D341Med (cell line): ENCODE results near the gene CPPED1.
"Not testable (repeated sequence)": the region's sequence is repeated elsewhere in the genome, so short reads cannot be mapped to it uniquely, and the experiment has no call there.

ENCODE experiments used
- DNase-seq: peaks from one replicate; pipeline ENCODE4 v3.0.0; 2012; ENCODE audit warnings: low spot score

CPPED1 gene, protein sequence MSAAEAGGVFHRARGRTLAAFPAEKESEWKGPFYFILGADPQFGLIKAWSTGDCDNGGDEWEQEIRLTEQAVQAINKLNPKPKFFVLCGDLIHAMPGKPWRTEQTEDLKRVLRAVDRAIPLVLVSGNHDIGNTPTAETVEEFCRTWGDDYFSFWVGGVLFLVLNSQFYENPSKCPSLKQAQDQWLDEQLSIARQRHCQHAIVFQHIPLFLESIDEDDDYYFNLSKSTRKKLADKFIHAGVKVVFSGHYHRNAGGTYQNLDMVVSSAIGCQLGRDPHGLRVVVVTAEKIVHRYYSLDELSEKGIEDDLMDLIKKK

GRCh38 chr16:12803203-12804093, at the start of gene CPPED1:
CPPED1 (minus strand) TSS chr16:12803887; CDS start chr16:12803776, 111 bp downstream.
- DNase-seq, result peak; percentile 96

GRCh38 chr16:12850186-12850585, 46.5 kb upstream of the CPPED1 start:
- DNase-seq, result no peak

GRCh38 chr16:12846592-12846991, 42.9 kb upstream of the CPPED1 start:
- no peak for DNase-seq

GRCh38 chr16:12845282-12845681, 41.6 kb upstream of the CPPED1 start:
- DNase-seq, result no peak

- no peak for DNase-seq
Observed at GRCh38 chr16:12837756-12838155, 34.1 kb upstream of the CPPED1 start.

- DNase-seq, result no peak
Observed at GRCh38 chr16:12837291-12837690, 33.6 kb upstream of the CPPED1 start.

DNA sequence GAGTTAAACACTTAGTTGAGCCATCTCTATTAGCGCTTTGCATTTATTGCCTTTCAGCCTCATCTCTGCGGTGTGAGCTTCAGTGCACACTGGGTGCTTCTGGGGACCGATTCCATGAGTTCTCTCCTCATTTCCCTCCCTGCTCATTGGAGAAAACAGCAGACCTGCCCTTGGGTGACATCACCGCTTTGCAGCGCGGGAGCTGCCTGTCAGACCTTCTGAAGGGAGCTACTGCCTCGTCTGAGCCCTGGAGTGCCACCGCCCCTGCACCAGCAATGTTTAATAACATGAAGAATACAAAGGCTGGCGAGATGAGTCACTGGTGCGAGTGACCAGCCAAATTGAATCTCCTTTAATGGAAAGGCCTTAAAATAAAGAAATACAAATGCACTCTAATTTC, 30.2 kb upstream of the CPPED1 start:
- no peak for DNase-seq

DNA sequence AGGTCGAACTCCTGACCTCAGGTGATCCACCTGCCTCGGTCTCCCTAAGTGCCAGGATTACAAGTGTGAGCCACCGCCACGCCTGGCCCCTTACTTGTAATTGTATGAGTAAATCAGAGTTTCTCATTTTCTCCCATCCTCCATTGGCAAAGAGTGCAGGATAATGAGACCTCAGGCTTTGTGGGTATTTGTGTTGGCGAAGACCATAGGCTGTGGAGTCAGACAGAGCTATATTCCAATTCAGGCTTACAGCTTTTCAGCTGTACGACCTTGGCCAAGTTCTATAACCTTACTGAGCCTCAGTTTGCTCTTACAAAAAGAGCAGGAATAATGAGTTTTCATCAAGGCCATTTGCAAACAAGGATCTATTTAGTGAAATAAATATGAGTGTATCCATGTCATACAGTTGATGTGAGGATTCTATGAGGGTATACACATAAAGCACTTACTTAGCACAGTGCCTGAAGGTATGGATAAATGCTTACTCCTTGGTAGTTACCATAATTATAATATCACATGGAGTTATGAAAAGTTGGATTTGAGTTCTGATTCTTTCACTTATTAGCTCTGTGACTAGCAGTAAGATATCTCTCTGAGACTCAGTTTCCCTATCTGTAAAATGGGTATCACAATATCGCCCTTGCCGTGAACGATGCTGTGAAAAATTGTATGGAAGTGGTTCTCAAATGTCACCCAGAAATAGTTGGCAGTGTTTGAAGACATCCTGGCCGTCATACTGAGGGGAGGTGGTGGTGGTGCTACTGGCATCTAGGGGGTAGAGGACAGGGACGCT, 25.6 kb upstream of the CPPED1 start:
- no peak for DNase-seq

DNA sequence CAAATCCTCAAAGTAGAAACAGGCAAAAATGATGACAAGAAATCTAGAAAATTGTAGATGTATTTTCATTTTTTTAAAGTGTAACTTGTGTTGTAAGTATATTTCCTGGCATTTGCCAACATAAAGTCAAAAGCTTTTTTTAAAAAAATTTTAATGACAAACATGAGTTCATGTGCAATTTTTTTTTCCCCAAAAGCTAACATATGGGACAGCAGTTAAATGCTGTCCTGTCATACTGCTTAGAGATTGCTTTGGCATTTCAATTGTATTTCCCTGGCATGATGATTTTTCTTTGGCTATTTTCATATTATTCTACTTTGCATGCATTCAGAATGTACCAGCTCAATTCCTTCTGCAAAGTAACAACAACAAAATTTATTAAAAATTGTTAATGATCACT, 24.5 kb upstream of the CPPED1 start:
- DNase-seq, result no peak

GRCh38 chr16:12826559-12826958, 22.9 kb upstream of the CPPED1 start:
- DNase-seq, result no peak

DNA sequence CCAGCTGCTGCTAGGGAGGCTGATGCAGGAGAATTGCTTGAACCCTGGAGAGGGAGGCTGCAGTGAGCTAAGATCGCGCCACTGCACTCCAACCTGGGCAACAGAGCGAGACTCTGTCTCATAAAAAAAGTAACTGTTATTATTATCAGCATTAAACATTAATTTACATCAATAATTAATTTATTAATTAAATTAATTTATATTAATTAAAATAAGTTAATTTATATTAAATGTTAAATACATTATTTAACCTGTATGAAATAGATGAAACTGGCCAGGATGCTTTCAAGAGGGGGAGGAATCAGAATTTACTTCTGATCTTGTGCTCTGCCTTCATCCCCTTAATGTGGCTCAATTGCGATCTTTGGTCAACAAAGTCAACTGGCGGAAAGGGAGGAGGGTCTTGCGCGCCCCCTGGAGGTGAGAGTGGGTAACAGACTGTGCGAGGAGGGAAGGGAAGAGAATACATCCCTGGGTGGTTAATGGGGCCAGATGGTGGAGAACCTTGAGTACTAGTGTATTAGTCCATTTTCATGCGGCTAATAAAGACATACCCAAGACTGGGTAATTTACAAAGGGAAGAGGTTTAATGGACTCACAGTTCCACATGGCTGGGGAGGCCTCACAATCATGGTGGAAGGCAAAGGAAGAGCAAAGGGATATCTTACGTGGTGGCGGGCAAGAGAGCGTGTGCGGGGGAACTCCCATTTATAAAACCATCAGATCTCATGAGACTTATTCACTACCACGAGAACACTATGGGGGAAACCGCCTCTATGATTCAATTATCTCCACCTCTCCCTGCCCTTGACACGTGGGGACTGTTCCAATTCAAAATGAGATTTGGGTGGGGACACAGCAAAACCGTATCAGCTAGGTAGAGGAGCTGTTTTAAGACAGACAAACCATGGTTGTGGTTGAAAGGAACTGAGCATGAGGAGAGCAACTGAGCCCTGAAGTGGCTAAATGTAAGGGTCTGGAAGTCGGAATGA, 15.7 kb upstream of the CPPED1 start:
- peak; percentile 79 for DNase-seq

DNA sequence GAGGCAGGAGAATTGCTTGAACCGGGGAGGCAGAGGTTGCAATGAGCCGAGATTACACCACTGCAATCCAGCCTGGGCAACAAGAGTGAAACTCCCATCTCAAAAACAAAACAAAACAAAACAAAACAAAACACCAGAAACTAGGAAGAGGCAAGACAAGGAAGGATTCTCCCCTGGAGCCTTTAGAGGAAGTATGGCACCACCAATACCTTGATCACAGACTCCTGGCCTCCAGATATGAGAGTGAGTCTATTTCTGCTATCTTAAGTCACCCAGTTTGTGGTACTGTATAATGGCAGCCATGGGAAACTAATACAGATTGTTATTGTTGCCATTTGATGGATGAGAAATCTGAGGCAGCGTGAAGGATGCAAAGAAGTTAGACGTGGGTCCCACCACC, 14.6 kb upstream of the CPPED1 start:
- no peak for DNase-seq

DNA sequence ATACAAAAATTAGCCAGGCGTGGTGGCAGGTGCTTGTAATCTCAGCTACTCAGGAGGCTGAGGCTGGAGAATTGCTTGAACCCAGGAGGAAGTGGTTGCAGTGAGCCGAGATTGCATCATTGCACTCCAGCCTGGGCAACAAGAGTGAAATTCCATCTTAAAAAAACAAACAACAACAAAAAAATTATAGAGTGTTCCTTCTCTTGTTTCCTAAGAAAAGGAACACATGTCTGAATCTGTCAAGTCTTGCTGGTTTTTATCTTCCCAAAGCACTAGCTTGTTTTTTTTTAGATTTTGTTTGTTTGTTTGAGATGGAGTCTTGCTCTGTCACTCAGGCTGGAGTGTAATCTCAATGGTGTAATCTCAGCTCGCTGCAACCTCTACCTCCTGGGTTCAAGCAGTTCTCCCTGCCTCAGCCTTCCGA, 13.1 kb upstream of the CPPED1 start:
- DNase-seq, result not testable (repeated sequence)

DNA sequence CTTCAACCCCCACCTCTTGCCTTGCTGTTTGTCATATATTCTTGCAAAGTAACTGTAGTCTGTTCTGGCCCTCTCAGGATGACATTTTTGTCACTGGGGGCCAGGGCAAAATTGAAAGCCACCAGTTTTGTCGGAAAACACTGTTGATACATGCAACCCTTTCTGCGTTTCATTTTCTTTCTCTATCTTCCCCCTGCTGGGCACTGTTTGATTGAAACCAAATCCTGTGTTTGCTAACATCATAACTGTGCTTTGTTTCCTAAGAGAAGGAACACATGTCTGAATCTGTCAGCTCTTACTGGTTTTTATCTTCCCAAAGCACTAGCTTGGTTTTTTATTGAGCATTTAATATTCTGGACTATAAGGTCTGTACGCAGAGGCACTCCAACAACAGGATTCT, 11.7 kb upstream of the CPPED1 start:
- DNase-seq, result no peak

GRCh38 chr16:12813734-12814133, 10.0 kb upstream of the CPPED1 start:
- DNase-seq, result not testable (repeated sequence)

DNA sequence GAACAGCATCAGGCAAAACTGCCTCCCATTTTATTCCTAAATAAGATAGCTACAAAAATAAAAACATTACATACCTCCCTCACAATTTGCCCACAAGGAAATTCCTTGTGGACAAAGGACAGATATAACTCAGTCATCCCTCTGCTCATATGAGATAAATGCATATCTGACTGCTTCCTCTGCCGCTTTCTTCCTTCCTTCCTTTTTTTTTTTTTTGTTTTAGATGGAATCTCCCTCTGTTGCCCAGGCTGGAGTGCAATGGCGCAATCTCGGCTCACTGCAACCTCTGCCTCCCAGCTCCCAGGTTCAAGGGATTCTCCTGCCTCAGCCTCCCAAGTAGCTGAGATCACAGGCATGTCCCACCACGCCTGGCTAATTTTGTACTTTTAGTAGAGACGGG, 9.6 kb upstream of the CPPED1 start:
- DNase-seq, result not testable (repeated sequence)

DNA sequence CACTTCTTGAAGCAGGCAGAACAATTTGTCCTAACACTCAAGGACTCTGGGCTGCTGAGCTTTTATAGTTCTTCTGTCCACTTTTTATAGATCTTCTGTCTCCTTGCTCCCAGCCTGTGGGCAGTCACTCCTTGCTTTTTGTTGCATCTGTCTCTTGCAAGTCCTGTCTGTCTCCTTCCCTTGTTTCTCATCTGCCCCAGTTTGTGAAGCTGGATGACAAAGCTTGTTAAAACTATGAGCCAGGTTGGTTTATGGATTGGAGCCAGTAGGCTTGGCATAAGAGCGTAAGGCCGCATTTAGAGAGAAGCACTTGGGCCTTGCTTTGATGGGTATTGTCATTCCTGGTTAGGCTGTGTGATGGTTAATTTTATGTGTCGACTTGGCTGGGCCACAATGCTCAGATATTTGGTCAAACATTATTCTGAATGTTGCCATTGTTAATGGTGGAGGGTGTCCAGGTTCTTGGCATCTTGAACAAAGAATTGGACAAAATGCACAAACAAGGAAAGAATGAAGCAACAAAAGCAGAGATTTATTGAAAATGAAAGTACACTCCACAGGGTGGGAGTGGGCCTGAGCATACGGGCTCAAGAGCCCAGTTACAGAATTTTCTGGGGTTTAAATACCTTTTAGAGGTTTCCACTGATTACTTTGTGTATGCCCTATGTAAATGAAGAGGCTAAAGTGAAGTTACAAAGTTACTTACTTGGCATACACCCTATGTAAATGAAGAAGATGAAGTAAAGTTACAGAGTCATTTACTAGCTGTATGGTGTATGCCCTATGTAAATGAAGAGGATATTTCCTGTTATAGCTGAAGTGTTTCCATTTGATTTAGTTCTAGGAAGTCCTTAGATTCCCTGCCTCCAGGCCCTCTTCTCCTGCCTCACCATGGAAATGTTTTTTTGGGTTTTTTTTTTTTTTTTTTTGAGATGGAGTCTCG, 8.0 kb upstream of the CPPED1 start:
- DNase-seq, result no peak

- no peak for DNase-seq
Observed at GRCh38 chr16:12805066-12805465, 1.4 kb upstream of the CPPED1 start.

- no peak for DNase-seq
Observed at GRCh38 chr16:12804395-12804794, 708 bp upstream of the CPPED1 start.

DNA sequence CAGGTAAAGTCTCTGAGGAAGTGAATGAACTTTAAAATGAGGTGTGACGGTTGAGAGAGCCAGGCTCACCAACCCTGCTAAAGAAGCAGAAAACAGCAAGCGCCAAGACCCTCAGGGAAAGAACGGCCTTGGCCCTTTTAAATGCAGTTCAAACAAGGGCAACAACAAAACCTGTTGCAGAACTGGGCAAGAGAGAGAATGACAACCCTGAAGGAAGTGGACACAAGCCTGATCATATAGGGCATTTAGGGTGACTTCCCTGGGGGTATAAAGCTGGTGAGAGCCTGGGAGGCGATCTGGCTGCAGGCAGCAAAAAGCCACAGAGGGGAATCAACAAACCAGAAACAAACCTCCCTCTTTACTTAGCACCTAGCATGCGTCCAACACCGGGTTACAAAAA, 1.0 kb downstream of the CPPED1 start:
- DNase-seq, result no peak
